ENCODE results near the gene HERPUD1. TPM values are rescaled to one million over a fixed set of nuclear protein-coding genes. Genes with fewer than 3 reads are reported as not detected.
A peak's percentile ranks its signal among the peaks of the same experiment; 100 is the strongest.

The HERPUD1 gene
- total and polyA plus RNA-seq, 2 of the 13 experiments (the other 11 are each of a cell fraction or from before 2014, with no cell fraction given) = 96.2 to 323 TPM

DNA sequence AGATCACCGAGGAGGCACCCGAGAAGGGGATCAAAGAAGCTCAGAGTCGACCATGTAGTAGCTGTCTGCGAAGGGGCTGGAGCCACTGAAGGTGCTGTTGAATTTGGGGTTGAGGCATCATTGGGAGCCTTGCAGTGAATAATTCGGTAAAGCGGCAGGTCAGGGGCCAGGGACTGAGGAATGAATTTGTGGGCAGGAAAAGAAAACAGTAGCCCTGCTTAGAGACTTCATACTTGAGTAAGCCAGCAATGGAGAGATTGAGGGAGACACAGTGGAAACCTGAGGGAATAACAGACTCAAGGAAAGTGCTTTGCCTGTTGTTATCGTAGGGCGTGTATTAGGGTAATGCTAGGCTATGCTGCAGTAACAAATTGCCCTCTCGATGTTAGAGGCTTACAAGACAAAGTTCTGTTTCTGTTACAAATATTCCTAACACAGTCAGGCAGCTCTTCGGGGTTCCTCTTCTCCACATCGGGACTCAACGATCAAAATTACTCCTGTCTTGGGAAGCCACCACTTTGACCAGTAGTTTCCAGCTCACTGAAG, 13.4 kb upstream of the HERPUD1 start:
- ATAC-seq (no peak), DNase-seq (ENCODE audit: low spot score) (no peak), FAIRE-seq (no peak)
- ChIA-PET CTCF (ENCODE audit: low intra/inter-chr PET ratio, low total read pairs) (no interaction called here), POLR2A (interaction anchor here (0.9 to 8.7 kb wide), 7 partner anchors 8 to 104 kb away, joined by 3 to 232 read pairs (median 7); partner anchors contain the start of gene HERPUD1)
- H3K27me3 ChIP-seq (ENCODE audit: control insufficient read depth in 1 of 2, insufficient read depth in 2 of 2, low read length in 2 of 2) = no peaks in the 10 kb centered on the region
- no peak overlapping the region for H2AFZ ChIP-seq (ENCODE audit: low read length)
- in situ Hi-C loops (cut with HindIII; ENCODE audit: extremely low pct_ligation_motif_present, low pct_unique_long_range_greater_than_20kb) = no loop called here
- no peaks in the 10 kb centered on the region for H3K79me2 ChIP-seq (ENCODE audit: insufficient read depth, low read length)
- WGBS (ENCODE audit: low lambda C conversion rate) = 88% methylated on average over 12 of the region's 12 CpGs
- H3K4me3 ChIP-seq (replicated peaks in 1 of 3; ENCODE audit: insufficient read depth in 1 of 3, low read depth in 2 of 3, low read length in 3 of 3) = no peak overlapping the region
- H3K9me3 ChIP-seq (ENCODE audit: low read length) = no peaks in the 10 kb centered on the region
- BruUV-seq (replicated peaks) = no TSS peak
- H3K9ac ChIP-seq (ENCODE audit: insufficient read depth, low read depth, low read length) = no peak overlapping the region
- peak overlapping the region; percentile 59 for H3K27ac ChIP-seq (ENCODE audit: extremely low read length, insufficient read depth, low read length)
- intact Hi-C loops (cut with micrococcal nuclease; ENCODE audit: unreplicated experiment) = no loop called here
- peaks cover 88% of the 10 kb centered on the region for H3K4me1 ChIP-seq (ENCODE audit: insufficient read depth, low read length)
- H3K4me2 ChIP-seq (ENCODE audit: low read depth, low read length) = peak overlapping the region; percentile 54
- H4K20me1 ChIP-seq (ENCODE audit: insufficient read depth, low read length) = no peaks in the 10 kb centered on the region
- H3K36me3 ChIP-seq (replicated peaks in 1 of 2; ENCODE audit: control insufficient read depth in 1 of 2, insufficient read depth in 2 of 2, low read length in 2 of 2) = no peaks in the 10 kb centered on the region
- TF ChIP-seq KAT7 (CRISPR knock-in tag; IDR thresholded peaks at IDR 0.05; ENCODE audit: borderline replicate concordance) (no peak), ZNF20 (CRISPR knock-in tag; IDR thresholded peaks at IDR 0.05) (no peak), GPN1 (CRISPR knock-in tag; IDR thresholded peaks at IDR 0.05; ENCODE audit: borderline replicate concordance) (no peak), ZMAT3 (CRISPR knock-in tag; conservative IDR thresholded peaks at IDR 0.05) (no peak), RFX1 (IDR thresholded peaks at IDR 0.05) (no peak), ZBTB38 (CRISPR knock-in tag; IDR thresholded peaks at IDR 0.05) (no peak), ZNF501 (CRISPR knock-in tag; IDR thresholded peaks at IDR 0.05) (0 out of 2 replicates have a peak, but pooled peaks have one; percentile 4)
- TF ChIP-seq, protein P1, sequence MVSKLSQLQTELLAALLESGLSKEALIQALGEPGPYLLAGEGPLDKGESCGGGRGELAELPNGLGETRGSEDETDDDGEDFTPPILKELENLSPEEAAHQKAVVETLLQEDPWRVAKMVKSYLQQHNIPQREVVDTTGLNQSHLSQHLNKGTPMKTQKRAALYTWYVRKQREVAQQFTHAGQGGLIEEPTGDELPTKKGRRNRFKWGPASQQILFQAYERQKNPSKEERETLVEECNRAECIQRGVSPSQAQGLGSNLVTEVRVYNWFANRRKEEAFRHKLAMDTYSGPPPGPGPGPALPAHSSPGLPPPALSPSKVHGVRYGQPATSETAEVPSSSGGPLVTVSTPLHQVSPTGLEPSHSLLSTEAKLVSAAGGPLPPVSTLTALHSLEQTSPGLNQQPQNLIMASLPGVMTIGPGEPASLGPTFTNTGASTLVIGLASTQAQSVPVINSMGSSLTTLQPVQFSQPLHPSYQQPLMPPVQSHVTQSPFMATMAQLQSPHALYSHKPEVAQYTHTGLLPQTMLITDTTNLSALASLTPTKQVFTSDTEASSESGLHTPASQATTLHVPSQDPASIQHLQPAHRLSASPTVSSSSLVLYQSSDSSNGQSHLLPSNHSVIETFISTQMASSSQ (IDR thresholded peaks at IDR 0.05; ENCODE audit: low read depth) = no peak
- TF ChIP-seq, protein P1 (CRISPR knock-in tag; IDR thresholded peaks at IDR 0.05; ENCODE audit: borderline replicate concordance) = no peak
- TF ChIP-seq, protein P2, sequence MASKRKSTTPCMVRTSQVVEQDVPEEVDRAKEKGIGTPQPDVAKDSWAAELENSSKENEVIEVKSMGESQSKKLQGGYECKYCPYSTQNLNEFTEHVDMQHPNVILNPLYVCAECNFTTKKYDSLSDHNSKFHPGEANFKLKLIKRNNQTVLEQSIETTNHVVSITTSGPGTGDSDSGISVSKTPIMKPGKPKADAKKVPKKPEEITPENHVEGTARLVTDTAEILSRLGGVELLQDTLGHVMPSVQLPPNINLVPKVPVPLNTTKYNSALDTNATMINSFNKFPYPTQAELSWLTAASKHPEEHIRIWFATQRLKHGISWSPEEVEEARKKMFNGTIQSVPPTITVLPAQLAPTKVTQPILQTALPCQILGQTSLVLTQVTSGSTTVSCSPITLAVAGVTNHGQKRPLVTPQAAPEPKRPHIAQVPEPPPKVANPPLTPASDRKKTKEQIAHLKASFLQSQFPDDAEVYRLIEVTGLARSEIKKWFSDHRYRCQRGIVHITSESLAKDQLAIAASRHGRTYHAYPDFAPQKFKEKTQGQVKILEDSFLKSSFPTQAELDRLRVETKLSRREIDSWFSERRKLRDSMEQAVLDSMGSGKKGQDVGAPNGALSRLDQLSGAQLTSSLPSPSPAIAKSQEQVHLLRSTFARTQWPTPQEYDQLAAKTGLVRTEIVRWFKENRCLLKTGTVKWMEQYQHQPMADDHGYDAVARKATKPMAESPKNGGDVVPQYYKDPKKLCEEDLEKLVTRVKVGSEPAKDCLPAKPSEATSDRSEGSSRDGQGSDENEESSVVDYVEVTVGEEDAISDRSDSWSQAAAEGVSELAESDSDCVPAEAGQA (IDR thresholded peaks at IDR 0.05; ENCODE audit: low read depth) = no peak
- TF ChIP-seq, protein P2 (CRISPR knock-in tag; IDR thresholded peaks at IDR 0.05; ENCODE audit: borderline replicate concordance) = no peak
